Loucy (cell line): Measurements from ENCODE around the gene ZBTB16.
A peak's percentile ranks its signal among the peaks of the same experiment; 100 is the strongest.

Source experiments
- H2AFZ ChIP-seq: fragments of 200-600 bp; sonication (generic); 2 replicates; pipeline ENCODE4 v1.6.0; 2016; ENCODE audit warnings: antibody characterized with exemption, mild to moderate bottlenecking, low read length, moderate library complexity
- H3F3A ChIP-seq: fragments of 200-600 bp; 2 replicates; pipeline ENCODE4 v1.6.0; 2016; ENCODE audit warnings: antibody characterized with exemption, low read depth, mild to moderate bottlenecking
- H3K27me3 ChIP-seq: fragments of 200-600 bp; sonication (generic); 2 replicates; pipeline ENCODE4 v1.6.1; 2014; ENCODE audit warnings: low read length, mild to moderate bottlenecking; ENCODE audit not compliant: insufficient read depth, poor library complexity, severe bottlenecking
- H3K36me3 ChIP-seq: fragments of 200-600 bp; sonication (generic); 2 replicates; pipeline ENCODE4 v1.6.1; 2016; ENCODE audit warnings: low read length; ENCODE audit not compliant: insufficient read depth
- H3K4me1 ChIP-seq: fragments of 200-600 bp; sonication (generic); 2 replicates; pipeline ENCODE4 v1.5.1; 2014; ENCODE audit warnings: low read length, mild to moderate bottlenecking; ENCODE audit not compliant: insufficient read depth, poor library complexity, severe bottlenecking
- H3K4me2 ChIP-seq: fragments of 200-600 bp; sonication (generic); 2 replicates; pipeline ENCODE4 v1.6.0; 2014; ENCODE audit warnings: antibody characterized with exemption, low read length, low read depth, mild to moderate bottlenecking; ENCODE audit not compliant: poor library complexity, severe bottlenecking
- H3K4me3 ChIP-seq: fragments of 200-600 bp; sonication (generic); 2 replicates; pipeline ENCODE4 v1.5.1; 2014; ENCODE audit warnings: low read length, mild to moderate bottlenecking, mixed read lengths; ENCODE audit not compliant: poor library complexity, severe bottlenecking
- H3K79me2 ChIP-seq: fragments of 200-600 bp; sonication (generic); 2 replicates; pipeline ENCODE4 v1.6.1; 2014; ENCODE audit warnings: low read length; ENCODE audit not compliant: insufficient read depth
- H3K9ac ChIP-seq: fragments of 200-600 bp; sonication (generic); 2 replicates; pipeline ENCODE4 v1.6.0; 2014; ENCODE audit warnings: mild to moderate bottlenecking, low read depth, low read length, moderate library complexity; ENCODE audit not compliant: poor library complexity, severe bottlenecking
- H3K9me2 ChIP-seq: fragments of 200-600 bp; sonication (generic); replicated peaks from 2 replicates; pipeline ENCODE4 v1.6.1; 2016; ENCODE audit warnings: low read depth, low read length, mixed read lengths
- H3K9me3 ChIP-seq: fragments of 200-600 bp; sonication (generic); 2 replicates; pipeline ENCODE4 v1.6.1; 2014; ENCODE audit warnings: mild to moderate bottlenecking, antibody characterized with exemption, low read length, low read depth; ENCODE audit not compliant: insufficient read depth
- H4K20me1 ChIP-seq: fragments of 200-600 bp; sonication (generic); 2 replicates; pipeline ENCODE4 v1.6.0; 2014; ENCODE audit warnings: antibody characterized with exemption, low read length, mild to moderate bottlenecking; ENCODE audit not compliant: insufficient read depth, poor library complexity, severe bottlenecking
- EZH2phosphoT487 ChIP-seq: fragments of 200-600 bp; IDR thresholded peaks from 2 replicates; pipeline ENCODE4 v1.6.1; 2018; ENCODE audit warnings: antibody characterized with exemption, mild to moderate bottlenecking, moderate library complexity, borderline replicate concordance
- TF ChIP-seq, protein P1 (sequence below): fragments of 200-600 bp; sonication (generic); conservative IDR thresholded peaks from 2 replicates; pipeline ENCODE4 v1.5.1; 2014; ENCODE audit warnings: mild to moderate bottlenecking, antibody characterized with exemption, low read length

Gene ZBTB16

DNA sequence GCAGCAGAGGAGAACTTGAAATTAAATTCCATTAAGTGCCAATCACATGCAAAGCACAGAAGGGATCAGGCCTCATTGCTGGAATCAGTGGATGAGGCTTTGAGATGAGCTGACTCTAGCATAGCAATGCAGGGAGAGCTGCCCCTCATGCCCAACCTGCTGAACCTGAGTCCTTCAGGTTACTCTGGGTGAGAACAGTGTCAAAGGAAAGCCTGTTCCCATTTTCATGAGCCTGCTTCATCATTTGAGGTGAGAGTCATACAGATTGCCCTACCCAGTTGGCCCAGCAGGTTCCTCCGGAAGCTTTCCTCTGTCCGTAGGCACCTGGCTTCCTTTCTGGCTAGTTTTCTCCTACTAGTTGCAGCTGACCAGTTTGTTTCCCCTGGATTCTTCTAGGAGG lies 25.9 kb upstream of the ZBTB16 start:
- no peaks in the 10 kb centered on the region for H3K4me1 ChIP-seq
- no peaks in the 10 kb centered on the region for H3K36me3 ChIP-seq
- H3F3A ChIP-seq: no peaks in the 10 kb centered on the region
- no peak overlapping the region for H2AFZ ChIP-seq
- H3K9ac ChIP-seq: no peak overlapping the region
- no peaks in the 10 kb centered on the region for H3K9me3 ChIP-seq
- H3K4me2 ChIP-seq: no peak overlapping the region
- H3K79me2 ChIP-seq: no peaks in the 10 kb centered on the region
- TF ChIP-seq, protein P1, sequence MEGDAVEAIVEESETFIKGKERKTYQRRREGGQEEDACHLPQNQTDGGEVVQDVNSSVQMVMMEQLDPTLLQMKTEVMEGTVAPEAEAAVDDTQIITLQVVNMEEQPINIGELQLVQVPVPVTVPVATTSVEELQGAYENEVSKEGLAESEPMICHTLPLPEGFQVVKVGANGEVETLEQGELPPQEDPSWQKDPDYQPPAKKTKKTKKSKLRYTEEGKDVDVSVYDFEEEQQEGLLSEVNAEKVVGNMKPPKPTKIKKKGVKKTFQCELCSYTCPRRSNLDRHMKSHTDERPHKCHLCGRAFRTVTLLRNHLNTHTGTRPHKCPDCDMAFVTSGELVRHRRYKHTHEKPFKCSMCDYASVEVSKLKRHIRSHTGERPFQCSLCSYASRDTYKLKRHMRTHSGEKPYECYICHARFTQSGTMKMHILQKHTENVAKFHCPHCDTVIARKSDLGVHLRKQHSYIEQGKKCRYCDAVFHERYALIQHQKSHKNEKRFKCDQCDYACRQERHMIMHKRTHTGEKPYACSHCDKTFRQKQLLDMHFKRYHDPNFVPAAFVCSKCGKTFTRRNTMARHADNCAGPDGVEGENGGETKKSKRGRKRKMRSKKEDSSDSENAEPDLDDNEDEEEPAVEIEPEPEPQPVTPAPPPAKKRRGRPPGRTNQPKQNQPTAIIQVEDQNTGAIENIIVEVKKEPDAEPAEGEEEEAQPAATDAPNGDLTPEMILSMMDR: no peak
- TF ChIP-seq EZH2phosphoT487: no peak
- H3K4me3 ChIP-seq: no peak overlapping the region
- H3K9me2 ChIP-seq: no peaks in the 10 kb centered on the region
- H4K20me1 ChIP-seq: no peaks in the 10 kb centered on the region
- no peaks in the 10 kb centered on the region for H3K27me3 ChIP-seq

DNA sequence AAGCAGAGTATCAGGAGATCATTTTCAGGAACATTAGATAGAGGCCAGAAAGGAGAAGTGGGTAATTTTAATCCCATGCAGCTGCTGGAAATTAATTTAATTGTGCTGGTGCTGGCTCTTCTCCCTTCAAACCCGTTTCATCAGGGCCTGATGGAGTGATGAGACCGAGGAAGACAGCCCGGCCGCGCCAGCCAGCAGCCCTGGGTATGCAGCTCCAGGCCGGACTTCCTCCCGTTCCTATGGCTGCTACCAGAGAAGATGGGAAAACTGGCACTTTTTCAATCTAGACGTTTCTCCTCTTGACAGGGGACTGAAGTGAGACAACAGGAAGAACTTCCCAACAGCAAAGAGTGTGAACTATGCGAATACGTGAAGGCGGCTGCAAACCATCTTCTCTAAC lies 24.6 kb upstream of the ZBTB16 start:
- H3K79me2 ChIP-seq: no peaks in the 10 kb centered on the region
- TF ChIP-seq, protein P1: no peak
- no peak for TF ChIP-seq EZH2phosphoT487
- no peak overlapping the region for H3K4me2 ChIP-seq
- H3K4me1 ChIP-seq: no peaks in the 10 kb centered on the region
- H3K9me2 ChIP-seq: no peaks in the 10 kb centered on the region
- H4K20me1 ChIP-seq: no peaks in the 10 kb centered on the region
- no peak overlapping the region for H3K4me3 ChIP-seq
- no peak overlapping the region for H3K9ac ChIP-seq
- H3F3A ChIP-seq: no peaks in the 10 kb centered on the region
- no peaks in the 10 kb centered on the region for H3K36me3 ChIP-seq
- H3K27me3 ChIP-seq: no peaks in the 10 kb centered on the region
- H3K9me3 ChIP-seq: no peaks in the 10 kb centered on the region
- H2AFZ ChIP-seq: no peak overlapping the region

DNA sequence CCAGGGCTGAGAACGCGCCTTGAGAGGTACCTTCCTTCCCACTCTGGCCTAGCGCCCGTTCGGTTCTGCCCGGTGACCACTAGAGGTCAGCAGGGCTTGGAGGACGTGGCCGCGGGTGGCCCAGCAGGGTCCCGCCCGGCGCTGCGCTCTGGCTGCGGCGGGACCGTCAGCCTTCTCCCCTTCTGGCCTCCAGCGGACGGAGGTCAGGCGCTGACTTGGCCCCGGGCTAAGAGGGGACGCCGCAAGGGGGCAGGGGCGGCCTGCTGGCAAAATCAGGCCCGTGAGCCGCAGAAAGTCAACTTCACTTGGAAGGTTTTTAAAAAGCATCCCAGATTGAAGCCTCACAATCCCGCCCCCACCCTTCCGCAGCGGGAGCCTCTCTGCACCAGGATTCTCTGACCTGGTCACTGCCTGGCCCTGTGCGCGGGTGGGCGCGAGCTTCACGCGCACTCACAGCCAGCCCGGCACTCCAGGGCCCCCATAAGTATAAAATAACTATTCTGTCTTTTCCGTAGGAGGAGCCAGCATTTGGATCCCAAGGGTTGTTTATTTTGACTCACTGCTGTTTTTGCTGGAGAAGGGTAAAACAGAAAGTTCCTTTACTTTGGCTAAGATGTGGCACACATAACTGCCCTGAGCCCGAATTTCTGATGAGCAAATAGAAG lies 23.2 kb upstream of the ZBTB16 start:
- H3K4me3 ChIP-seq: no peak overlapping the region
- H3K4me2 ChIP-seq: no peak overlapping the region
- H3K9me2 ChIP-seq: no peaks in the 10 kb centered on the region
- no peaks in the 10 kb centered on the region for H3K79me2 ChIP-seq
- no peaks in the 10 kb centered on the region for H3K27me3 ChIP-seq
- no peak overlapping the region for H3K9ac ChIP-seq
- H3K36me3 ChIP-seq: no peaks in the 10 kb centered on the region
- no peaks in the 10 kb centered on the region for H3K9me3 ChIP-seq
- TF ChIP-seq, protein P1: peak; percentile 51
- TF ChIP-seq EZH2phosphoT487: no peak
- no peaks in the 10 kb centered on the region for H3F3A ChIP-seq
- no peaks in the 10 kb centered on the region for H4K20me1 ChIP-seq
- H3K4me1 ChIP-seq: no peaks in the 10 kb centered on the region
- H2AFZ ChIP-seq: no peak overlapping the region
